ENCODE results near the gene ICE2.

Gene ICE2

DNA sequence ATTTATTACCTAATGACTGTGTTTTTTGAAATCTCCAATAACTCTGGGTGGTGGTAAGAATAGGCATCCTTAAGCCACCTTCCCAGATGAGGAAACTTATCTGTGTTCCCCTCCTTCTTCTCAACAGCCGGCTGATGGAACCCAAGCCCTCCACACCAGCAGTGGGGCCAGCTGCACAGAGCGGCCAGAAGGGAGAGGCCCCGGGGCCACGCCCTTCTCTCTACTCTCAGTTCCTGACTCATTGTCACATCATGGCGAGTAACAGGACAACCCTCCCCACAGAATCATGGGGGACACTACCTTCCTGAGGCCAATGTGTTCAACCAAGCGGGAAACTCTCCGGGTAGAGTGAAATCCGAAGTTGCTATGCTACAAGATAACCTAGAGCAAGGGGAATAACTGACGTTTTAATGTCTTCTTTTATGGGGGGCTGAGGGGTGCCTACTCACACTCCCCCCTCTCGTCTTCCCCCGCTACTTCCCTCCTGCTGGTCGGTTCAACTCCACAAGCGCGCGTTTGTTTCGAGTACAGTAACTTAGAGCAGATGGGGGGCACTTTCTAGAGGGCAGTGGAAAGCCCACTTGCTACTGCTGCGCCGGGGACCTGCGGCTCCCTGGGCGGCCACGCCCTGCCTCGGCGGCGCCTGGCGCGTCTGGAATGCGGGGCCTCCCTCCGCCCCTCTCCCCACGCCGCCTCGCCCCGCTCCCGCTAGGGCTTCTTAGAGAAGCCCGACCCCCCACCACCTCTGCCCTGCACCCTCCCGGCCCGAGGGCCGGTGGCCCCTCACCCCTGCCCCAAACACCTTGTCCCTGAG, 81.8 kb downstream of the ICE2 start:
- Histone ChIP-seq H3K4me3 (ENCODE audit: low read depth, low read length) (peak overlapping the region; percentile 55), H3K27ac (no peak overlapping the region), H3K27me3 (ENCODE audit: insufficient read depth, low read depth, severe bottlenecking) (no peaks in the 10 kb centered on the region), H3K9me3 (ENCODE audit: severe bottlenecking) (no peaks in the 10 kb centered on the region), H3K36me3 (no peaks in the 10 kb centered on the region)
- TF ChIP-seq, protein P1, sequence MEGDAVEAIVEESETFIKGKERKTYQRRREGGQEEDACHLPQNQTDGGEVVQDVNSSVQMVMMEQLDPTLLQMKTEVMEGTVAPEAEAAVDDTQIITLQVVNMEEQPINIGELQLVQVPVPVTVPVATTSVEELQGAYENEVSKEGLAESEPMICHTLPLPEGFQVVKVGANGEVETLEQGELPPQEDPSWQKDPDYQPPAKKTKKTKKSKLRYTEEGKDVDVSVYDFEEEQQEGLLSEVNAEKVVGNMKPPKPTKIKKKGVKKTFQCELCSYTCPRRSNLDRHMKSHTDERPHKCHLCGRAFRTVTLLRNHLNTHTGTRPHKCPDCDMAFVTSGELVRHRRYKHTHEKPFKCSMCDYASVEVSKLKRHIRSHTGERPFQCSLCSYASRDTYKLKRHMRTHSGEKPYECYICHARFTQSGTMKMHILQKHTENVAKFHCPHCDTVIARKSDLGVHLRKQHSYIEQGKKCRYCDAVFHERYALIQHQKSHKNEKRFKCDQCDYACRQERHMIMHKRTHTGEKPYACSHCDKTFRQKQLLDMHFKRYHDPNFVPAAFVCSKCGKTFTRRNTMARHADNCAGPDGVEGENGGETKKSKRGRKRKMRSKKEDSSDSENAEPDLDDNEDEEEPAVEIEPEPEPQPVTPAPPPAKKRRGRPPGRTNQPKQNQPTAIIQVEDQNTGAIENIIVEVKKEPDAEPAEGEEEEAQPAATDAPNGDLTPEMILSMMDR (IDR thresholded peaks at IDR 0.05; ENCODE audit: low read depth, low read length) = no peak
- DNase-seq = no peak

DNA sequence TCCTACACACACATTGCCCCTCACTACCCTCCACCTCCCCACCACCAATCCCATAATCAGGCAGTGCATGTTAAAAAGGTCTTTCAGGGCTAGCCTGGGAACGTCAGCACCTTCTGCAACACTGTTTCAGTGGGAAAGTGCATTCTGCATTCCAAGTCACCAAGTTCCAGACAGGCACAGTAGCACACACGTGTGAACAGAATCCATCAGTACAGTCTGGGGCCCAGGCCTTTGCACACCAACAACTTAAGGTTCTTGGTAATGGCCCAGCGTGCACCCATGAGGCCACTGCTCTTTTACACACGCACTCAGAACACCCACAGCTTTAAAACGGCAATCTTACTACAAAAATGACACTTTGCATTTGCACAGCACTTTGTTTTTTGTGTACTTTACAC, 82.4 kb downstream of the ICE2 start:
- no peaks in the 10 kb centered on the region for H3K27me3 ChIP-seq (ENCODE audit: insufficient read depth, low read depth, severe bottlenecking)
- TF ChIP-seq, protein P1 (IDR thresholded peaks at IDR 0.05; ENCODE audit: low read depth, low read length) = no peak
- no peaks in the 10 kb centered on the region for H3K9me3 ChIP-seq (ENCODE audit: severe bottlenecking)
- DNase-seq = no peak
- H3K27ac ChIP-seq = no peak overlapping the region
- H3K4me3 ChIP-seq (ENCODE audit: low read depth, low read length) = no peak overlapping the region
- no peaks in the 10 kb centered on the region for H3K36me3 ChIP-seq

DNA sequence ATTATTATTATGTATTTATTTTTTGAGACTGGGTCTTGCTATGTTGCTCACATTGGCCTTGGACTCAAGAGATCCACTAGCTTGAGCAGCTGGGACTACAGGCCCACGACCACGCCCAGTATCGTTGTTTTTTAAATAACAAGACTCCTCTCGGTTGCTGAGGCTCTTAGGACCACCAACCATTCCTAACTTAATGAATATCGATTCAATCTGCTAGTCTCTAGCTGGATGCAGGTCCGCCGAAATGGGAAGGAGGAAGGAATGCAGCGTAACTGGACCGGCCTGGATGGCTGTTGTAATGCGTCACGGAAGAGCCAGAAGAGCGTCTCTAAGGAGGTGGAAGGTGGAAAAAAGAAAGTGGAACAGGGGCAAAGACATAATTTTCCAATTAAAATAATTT, 82.8 kb downstream of the ICE2 start:
- Histone ChIP-seq H3K27ac (no peak overlapping the region), H3K9me3 (ENCODE audit: severe bottlenecking) (no peaks in the 10 kb centered on the region), H3K36me3 (no peaks in the 10 kb centered on the region), H3K27me3 (ENCODE audit: insufficient read depth, low read depth, severe bottlenecking) (no peaks in the 10 kb centered on the region), H3K4me3 (ENCODE audit: low read depth, low read length) (no peak overlapping the region)
- DNase-seq = no peak
- TF ChIP-seq, protein P1 (IDR thresholded peaks at IDR 0.05; ENCODE audit: low read depth, low read length) = no peak

DNA sequence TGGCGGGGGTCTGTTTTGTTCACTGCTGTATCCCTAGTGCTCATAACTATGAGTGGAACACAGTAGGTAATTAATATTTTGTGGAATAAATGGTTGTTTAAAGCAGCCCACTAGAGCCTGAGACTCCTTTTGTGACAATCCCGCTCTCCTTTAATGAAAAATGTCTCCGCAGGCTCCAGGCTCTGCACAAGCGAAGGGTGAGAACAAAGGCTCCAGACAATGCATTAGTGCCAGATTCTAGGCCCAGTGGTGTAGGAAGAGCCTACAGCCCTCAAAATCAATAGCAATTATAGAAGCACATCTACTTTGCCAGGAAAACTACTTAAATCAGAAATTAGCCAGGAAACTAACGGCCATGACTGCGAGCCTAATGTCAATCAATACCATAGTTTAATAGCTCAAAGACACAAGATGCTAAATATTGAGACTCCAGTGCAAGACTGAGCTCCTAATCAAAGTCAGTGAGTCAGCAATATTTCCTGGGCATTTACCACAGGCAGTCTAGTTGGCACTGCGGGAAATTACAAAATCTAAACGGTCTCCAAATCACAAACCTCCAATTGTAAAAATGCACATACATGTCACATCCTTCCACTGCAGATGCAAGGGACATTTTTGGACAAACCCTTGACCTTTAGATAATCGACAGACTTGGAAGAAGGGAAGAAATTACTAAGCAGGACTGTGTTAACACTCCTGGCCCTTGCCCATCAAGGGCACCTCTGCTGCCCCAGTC, 83.5 kb downstream of the ICE2 start:
- TF ChIP-seq, protein P1 (IDR thresholded peaks at IDR 0.05; ENCODE audit: low read depth, low read length) = no peak
- no peaks in the 10 kb centered on the region for H3K27me3 ChIP-seq (ENCODE audit: insufficient read depth, low read depth, severe bottlenecking)
- H3K27ac ChIP-seq = no peak overlapping the region
- no peak overlapping the region for H3K4me3 ChIP-seq (ENCODE audit: low read depth, low read length)
- DNase-seq = no peak
- no peaks in the 10 kb centered on the region for H3K9me3 ChIP-seq (ENCODE audit: severe bottlenecking)
- H3K36me3 ChIP-seq = no peaks in the 10 kb centered on the region

DNA sequence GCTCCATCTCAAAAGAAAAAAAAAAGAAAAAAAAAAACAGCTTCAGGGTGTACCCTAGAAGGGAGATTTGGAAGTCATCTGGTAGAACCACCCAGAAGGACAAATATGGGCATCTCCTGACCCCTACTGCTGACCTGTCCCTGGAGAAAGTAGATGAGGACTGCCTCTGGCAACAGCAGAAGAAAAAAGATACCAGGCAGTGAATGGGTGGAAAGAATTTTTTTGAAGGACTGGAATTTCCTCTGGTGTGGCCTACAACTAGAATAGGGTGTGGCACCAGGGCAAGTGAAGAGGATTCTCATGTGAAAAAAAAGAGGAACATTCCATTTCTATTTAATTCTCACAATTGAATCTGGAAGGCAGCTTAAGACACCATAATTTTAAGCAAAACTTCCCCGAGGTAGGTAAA, 84.2 kb downstream of the ICE2 start:
- Histone ChIP-seq H3K36me3 (no peaks in the 10 kb centered on the region), H3K9me3 (ENCODE audit: severe bottlenecking) (no peaks in the 10 kb centered on the region), H3K27me3 (ENCODE audit: insufficient read depth, low read depth, severe bottlenecking) (no peaks in the 10 kb centered on the region), H3K27ac (no peak overlapping the region), H3K4me3 (ENCODE audit: low read depth, low read length) (no peak overlapping the region)
- no peak for DNase-seq
- TF ChIP-seq, protein P1 (IDR thresholded peaks at IDR 0.05; ENCODE audit: low read depth, low read length) = no peak
